Mesodermal cell (in vitro differentiated cells): ENCODE results near the gene ABCC9.

Experiments
- H3K27ac ChIP-seq: 2 replicates; pipeline ENCODE4 v1.7.0; 2013; ENCODE audit warnings: mild to moderate bottlenecking, low read depth, low read length, moderate library complexity; ENCODE audit not compliant: severe bottlenecking
- H3K36me3 ChIP-seq: 2 replicates; pipeline ENCODE4 v1.7.1; 2013; ENCODE audit warnings: mild to moderate bottlenecking, low read length, moderate library complexity; ENCODE audit not compliant: control insufficient read depth, insufficient read depth
- H3K4me1 ChIP-seq: one replicate; pipeline ENCODE4 v1.7.1; 2013; ENCODE audit warnings: mild to moderate bottlenecking, low read length; ENCODE audit not compliant: insufficient read depth, control insufficient read depth, poor library complexity, severe bottlenecking
- H3K4me3 ChIP-seq: 2 replicates; pipeline ENCODE4 v1.7.0; 2013; ENCODE audit warnings: low read length, control low read depth, mild to moderate bottlenecking; ENCODE audit not compliant: insufficient read depth, poor library complexity, severe bottlenecking; ENCODE audit errors: extremely low read depth
- H3K9me3 ChIP-seq: 2 replicates; pipeline ENCODE4 v1.7.1; 2013; ENCODE audit warnings: mild to moderate bottlenecking, low read length, moderate library complexity; ENCODE audit not compliant: control insufficient read depth
- WGBS, 2 experiments: methylation state at CpG; one replicate each; pipeline ENCODE4 v1.1.5; 2013; ENCODE audit warnings: missing lambda C conversion rate in 2 of 2; ENCODE audit not compliant: insufficient coverage in 2 of 2; 5-methylcytosine and 5-hydroxymethylcytosine counted together

Gene ABCC9

DNA sequence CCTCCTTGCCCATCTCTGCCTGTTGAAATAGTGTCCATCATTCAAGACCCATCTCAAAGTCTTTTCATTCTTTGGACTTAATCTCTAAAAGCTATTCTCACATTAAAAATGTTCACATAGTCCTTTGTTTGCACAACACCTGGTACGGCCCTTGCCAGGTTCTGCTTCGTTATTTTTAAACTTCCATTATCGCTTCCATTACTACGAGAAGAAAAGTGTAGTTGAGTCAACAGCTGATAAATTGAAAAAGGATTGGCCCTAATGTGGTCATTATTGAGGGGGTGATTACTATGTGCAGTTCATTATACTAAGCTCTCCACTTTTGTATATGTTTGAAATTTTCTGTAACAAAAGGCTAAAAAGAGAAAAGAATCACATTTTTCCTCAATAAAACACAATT is 184.5 kb downstream of the ABCC9 start:
- no peaks in the 10 kb centered on the region for H3K9me3 ChIP-seq
- H3K27ac ChIP-seq: no peak overlapping the region
- 100% methylated on average over 1 to 2 of the region's 4 CpGs for WGBS, 2 experiments
- no peak overlapping the region for H3K4me3 ChIP-seq
- no peaks in the 10 kb centered on the region for H3K36me3 ChIP-seq
- no peaks in the 10 kb centered on the region for H3K4me1 ChIP-seq

GRCh38 chr12:21751517-21751916 is 189.7 kb downstream of the ABCC9 start:
- H3K36me3 ChIP-seq: no peaks in the 10 kb centered on the region
- H3K9me3 ChIP-seq: no peaks in the 10 kb centered on the region
- no peaks in the 10 kb centered on the region for H3K4me1 ChIP-seq
- H3K4me3 ChIP-seq: no peak overlapping the region
- no peak overlapping the region for H3K27ac ChIP-seq
- WGBS, 2 experiments: 60 to 81% methylated on average over 3 of the region's 4 CpGs
